ENCODE data around the gene RPP40. TPM values are rescaled to one million over a fixed set of nuclear protein-coding genes. Genes with fewer than 3 reads are reported as not detected.

RPP40 gene
- total RNA-seq: 15.5 TPM

DNA sequence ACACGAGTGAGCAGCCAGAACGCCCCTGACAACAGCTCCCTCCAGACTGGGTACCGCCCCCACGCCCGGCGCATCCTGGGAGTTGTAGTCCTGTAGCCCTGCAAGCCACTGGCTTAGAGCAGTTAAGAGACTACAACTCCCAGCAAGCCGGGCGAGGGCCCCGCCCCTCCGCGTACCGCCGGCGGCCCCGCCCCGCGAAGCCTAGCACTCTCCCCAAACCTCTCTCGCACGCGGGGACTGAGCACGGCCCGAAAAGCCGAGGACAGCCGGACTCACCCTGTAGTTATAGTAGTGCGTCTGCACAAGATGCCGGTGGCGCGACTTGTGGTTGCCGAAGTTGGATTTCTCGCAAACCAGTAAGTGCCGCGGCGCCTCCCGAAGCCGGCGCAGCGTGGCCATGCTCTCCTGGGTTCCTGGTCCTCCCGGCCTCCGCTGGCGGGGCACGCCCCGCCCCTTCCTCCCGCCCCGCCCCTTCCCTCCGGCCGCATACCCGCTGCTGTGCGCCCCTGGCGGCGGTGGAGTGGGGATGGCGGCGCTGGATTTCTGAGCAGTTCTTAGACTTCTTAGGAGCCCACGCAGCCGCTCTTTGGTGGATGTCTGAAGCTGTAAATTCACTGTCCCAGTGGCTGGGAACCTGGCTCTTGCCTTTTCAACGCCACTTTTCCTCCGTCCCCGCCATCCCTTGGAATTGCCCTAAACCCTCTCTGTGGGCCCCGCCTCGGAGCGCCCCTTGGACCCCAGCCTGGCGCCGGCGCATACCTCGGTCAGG is at the start of gene RPP40:
Gene RPP40, minus strand, starts transcription at position 434 of the 769 bp plus-strand sequence. Its CDS starts 35 bp downstream, at position 399.

Other genes starting within 250 kb of the RPP40 start
- gene CDYL, start 227.6 kb downstream of the RPP40 start, total RNA-seq: 29.0 TPM
- 5.0 TPM for gene PPP1R3G, start 81.3 kb upstream of the RPP40 start, total RNA-seq

Measured in metanephros (tissue), 1 donor.